ENCODE results near the gene FBLN2.
"Not testable (repeated sequence)": the region's sequence is repeated elsewhere in the genome, so short reads cannot be mapped to it uniquely, and the experiment has no call there.

FBLN2 gene

GRCh38 chr3:13513913-13514517 is 34.9 kb upstream of the FBLN2 start:
- DNase-seq (ENCODE audit: low spot score), result no peak

- DNase-seq (ENCODE audit: low spot score), result no peak
Measured at GRCh38 chr3:13514639-13515435, 34.1 kb upstream of the FBLN2 start.

GRCh38 chr3:13515786-13516759 is 32.9 kb upstream of the FBLN2 start:
- no peak for DNase-seq (ENCODE audit: low spot score)

- no peak for DNase-seq (ENCODE audit: low spot score)
Measured at GRCh38 chr3:13516760-13517135, 32.2 kb upstream of the FBLN2 start.

GRCh38 chr3:13517253-13517977 is 31.5 kb upstream of the FBLN2 start:
- DNase-seq (ENCODE audit: low spot score), result no peak

GRCh38 chr3:13518516-13518953 is 30.4 kb upstream of the FBLN2 start:
- no peak for DNase-seq (ENCODE audit: low spot score)

- no peak for DNase-seq (ENCODE audit: low spot score)
Measured at GRCh38 chr3:13519006-13519791, 29.7 kb upstream of the FBLN2 start.

- no peak for DNase-seq (ENCODE audit: low spot score)
Measured at GRCh38 chr3:13520326-13520880, 28.5 kb upstream of the FBLN2 start.

GRCh38 chr3:13521309-13521708 is 27.6 kb upstream of the FBLN2 start:
- no peak for DNase-seq (ENCODE audit: low spot score)

GRCh38 chr3:13521749-13522148 is 27.2 kb upstream of the FBLN2 start:
- not testable (repeated sequence) for DNase-seq (ENCODE audit: low spot score)

- DNase-seq (ENCODE audit: low spot score), result no peak
Measured at GRCh38 chr3:13522236-13522635, 26.7 kb upstream of the FBLN2 start.

- no peak for DNase-seq (ENCODE audit: low spot score)
Measured at GRCh38 chr3:13524979-13525669, 23.8 kb upstream of the FBLN2 start.

GRCh38 chr3:13525827-13526625 is 22.9 kb upstream of the FBLN2 start:
- DNase-seq (ENCODE audit: low spot score), result no peak

- DNase-seq (ENCODE audit: low spot score), result no peak
Measured at GRCh38 chr3:13526626-13526949, 22.3 kb upstream of the FBLN2 start.

GRCh38 chr3:13528217-13528867 is 20.6 kb upstream of the FBLN2 start:
- DNase-seq (ENCODE audit: low spot score), result peak; percentile 20

GRCh38 chr3:13529196-13530112 is 19.5 kb upstream of the FBLN2 start:
- no peak for DNase-seq (ENCODE audit: low spot score)

GRCh38 chr3:13530241-13531009 is 18.5 kb upstream of the FBLN2 start:
- no peak for DNase-seq (ENCODE audit: low spot score)
